HEK293 (cell line): Measurements from ENCODE around the gene TRIM28.
A peak's percentile ranks its signal among the peaks of the same experiment; 100 is the strongest.

Experiments used
- CTCF ChIA-PET: fragments of 350-600 bp; formaldehyde crosslinking; extraction: SDS; loops from one replicate; lab custom pipeline; 2021; ENCODE audit warnings: antibody characterized with exemption; lab: Yijun Ruan, JAX
- POLR2A ChIA-PET: fragments of 300-600 bp; formaldehyde crosslinking; extraction: SDS; loops from one replicate; lab custom pipeline; 2020; ENCODE audit warnings: antibody characterized with exemption, inconsistent platforms; lab: Yijun Ruan, JAX
- H3K27ac ChIP-seq: fragments of 200-500 bp; sonication (Bioruptor generic); 2 replicates; pipeline ENCODE4 v1.5.1; 2014; ENCODE audit warnings: low read depth, low read length, control low read depth, inconsistent platforms; ENCODE audit errors: extremely low read depth
- H3K36me3 ChIP-seq, 2 experiments: fragments of 200-500 bp in 1 of 2; sonication (Bioruptor generic) in 1 of 2; 1 replicate in 1 of 2; 2 replicates in 1 of 2; pipeline ENCODE4 v1.5.1; 2014 to 2017; ENCODE audit warnings: inconsistent platforms in 2 of 2, low read length in 2 of 2; ENCODE audit not compliant: control insufficient read depth in 2 of 2, insufficient read depth in 1 of 2
- H3K4me1 ChIP-seq: fragments of 200-500 bp; sonication (Bioruptor generic); 2 replicates; pipeline ENCODE4 v1.5.1; 2014; ENCODE audit warnings: mild to moderate bottlenecking, low read length, inconsistent platforms; ENCODE audit not compliant: control insufficient read depth, insufficient read depth
- H3K4me3 ChIP-seq: 2 replicates; pipeline ENCODE4 v1.5.1; 2011; ENCODE audit warnings: low read depth, mild to moderate bottlenecking, control low read depth, low read length, moderate library complexity
- H3K9me3 ChIP-seq: fragments of 200-500 bp; sonication (Bioruptor generic); 2 replicates; pipeline ENCODE4 v1.5.1; 2014; ENCODE audit warnings: low read depth, low read length, inconsistent platforms; ENCODE audit not compliant: control insufficient read depth, insufficient read depth
- ELK4 ChIP-seq: IDR thresholded peaks from 2 replicates; pipeline ENCODE4 v1.6.1; 2011; ENCODE audit warnings: mild to moderate bottlenecking, low read depth, low read length, borderline replicate concordance
- GLI2 ChIP-seq: fragments of 450-650 bp; formaldehyde crosslinking; IDR thresholded peaks from 2 replicates; pipeline ENCODE4; 2017; ENCODE audit warnings: missing biosample characterization, missing genetic modification characterization, low read depth, borderline replicate concordance
- INSM2 ChIP-seq: fragments of 450-650 bp; formaldehyde crosslinking; IDR thresholded peaks from 2 replicates; pipeline ENCODE4 v1.5.1; 2016; ENCODE audit warnings: missing biosample characterization, missing genetic modification characterization
- KLF9 ChIP-seq: fragments of 450-650 bp; formaldehyde crosslinking; IDR thresholded peaks from 2 replicates; pipeline ENCODE4 v1.5.1; 2016; ENCODE audit warnings: missing biosample characterization, missing genetic modification characterization, low read depth
- MEIS1 ChIP-seq: sonication (generic); formaldehyde crosslinking; IDR thresholded peaks from 2 replicates; pipeline ENCODE4 v1.8.1; 2022; ENCODE audit warnings: missing genetic modification reagents, mild to moderate bottlenecking, borderline replicate concordance
- PRDM10 ChIP-seq: fragments of 450-650 bp; formaldehyde crosslinking; IDR thresholded peaks from 2 replicates; pipeline ENCODE4 v1.5.1; 2016; ENCODE audit warnings: missing biosample characterization, missing genetic modification characterization
- SCRT1 ChIP-seq: fragments of 450-650 bp; formaldehyde crosslinking; IDR thresholded peaks from 2 replicates; pipeline ENCODE4 v1.5.1; 2016; ENCODE audit warnings: missing biosample characterization, missing genetic modification characterization, borderline replicate concordance
- SCRT2 ChIP-seq: fragments of 450-650 bp; formaldehyde crosslinking; IDR thresholded peaks from 2 replicates; pipeline ENCODE4 v1.5.1; 2016; ENCODE audit warnings: missing biosample characterization, missing genetic modification characterization
- ZBTB8A ChIP-seq: fragments of 450-650 bp; formaldehyde crosslinking; IDR thresholded peaks from 2 replicates; pipeline ENCODE4 v1.5.1; 2016; ENCODE audit warnings: missing biosample characterization, missing genetic modification characterization
- ZFP69B ChIP-seq: fragments of 450-650 bp; formaldehyde crosslinking; IDR thresholded peaks from 2 replicates; pipeline ENCODE4 v1.5.1; 2016; ENCODE audit warnings: missing biosample characterization, missing genetic modification characterization
- ZNF223 ChIP-seq: fragments of 450-650 bp; formaldehyde crosslinking; IDR thresholded peaks from 2 replicates; pipeline ENCODE4 v1.5.1; 2016; ENCODE audit warnings: missing biosample characterization, missing genetic modification characterization
- ZNF335 ChIP-seq: fragments of 450-650 bp; formaldehyde crosslinking; conservative IDR thresholded peaks from 2 replicates; pipeline ENCODE4 v1.5.1; 2016; ENCODE audit warnings: missing biosample characterization, missing genetic modification characterization
- ZNF391 ChIP-seq: fragments of 450-650 bp; formaldehyde crosslinking; IDR thresholded peaks from 2 replicates; pipeline ENCODE4 v1.5.1; 2016; ENCODE audit warnings: low read depth, missing biosample characterization, missing genetic modification characterization, borderline replicate concordance
- ZNF404 ChIP-seq: fragments of 450-650 bp; formaldehyde crosslinking; IDR thresholded peaks from 2 replicates; pipeline ENCODE4 v1.5.1; 2017; ENCODE audit warnings: missing biosample characterization, missing genetic modification characterization
- ZNF488 ChIP-seq: fragments of 450-650 bp; formaldehyde crosslinking; IDR thresholded peaks from 2 replicates; pipeline ENCODE4 v1.5.1; 2016; ENCODE audit warnings: missing biosample characterization, missing genetic modification characterization
- ZNF544 ChIP-seq: fragments of 450-650 bp; formaldehyde crosslinking; IDR thresholded peaks from 2 replicates; pipeline ENCODE4 v1.5.0; 2017; ENCODE audit warnings: missing biosample characterization, missing genetic modification characterization
- ZNF585B ChIP-seq: fragments of 450-650 bp; formaldehyde crosslinking; IDR thresholded peaks from 2 replicates; pipeline ENCODE4 v1.5.1; 2016; ENCODE audit warnings: missing biosample characterization, missing genetic modification characterization
- ZNF692 ChIP-seq: fragments of 450-650 bp; formaldehyde crosslinking; IDR thresholded peaks from 2 replicates; pipeline ENCODE4 v1.5.1; 2016; ENCODE audit warnings: missing biosample characterization, missing genetic modification characterization
- ZNF747 ChIP-seq: fragments of 450-650 bp; formaldehyde crosslinking; IDR thresholded peaks from 2 replicates; pipeline ENCODE4 v1.5.1; 2016; ENCODE audit warnings: missing biosample characterization, missing genetic modification characterization

The TRIM28 gene

GRCh38 chr19:58554494-58555368 lies 10.9 kb downstream of the TRIM28 start, which contains the start of gene CHMP2A (continued):
- TF ChIP-seq ZNF488 (tag by site-specific recombination): no peak
- TF ChIP-seq, all 188 proteins: peak for 64

GRCh38 chr19:58555369-58555885 lies 11.6 kb downstream of the TRIM28 start:
- peak; percentile 94 for TF ChIP-seq SCRT2 (tag by site-specific recombination)
- peak; percentile 97; the same call in 1 of the 2 replicates for TF ChIP-seq ZNF692
- TF ChIP-seq MEIS1 (CRISPR knock-in tag): no peak
- no peak for TF ChIP-seq ZNF404 (tag by site-specific recombination)
- TF ChIP-seq KLF9 (tag by site-specific recombination): peak; percentile 31; the same call in 1 of the 2 replicates
- peak; percentile 92 for TF ChIP-seq SCRT1 (tag by site-specific recombination)
- TF ChIP-seq ZNF544: no peak
- TF ChIP-seq ZFP69B (tag by site-specific recombination): peak; percentile 94; the same call in 1 of the 2 replicates
- TF ChIP-seq ZNF335 (tag by site-specific recombination): peak; percentile 9; the same call in 1 of the 2 replicates
- TF ChIP-seq GLI2 (tag by site-specific recombination): no peak
- Histone ChIP-seq H3K36me3 (peaks cover 33 to 58% of the 10 kb centered on the region in 2 experiments), H3K4me3 (peak overlapping the region; percentile 64), H3K4me1 (peaks cover 17% of the 10 kb centered on the region), H3K27ac (peak overlapping the region; percentile 99), H3K9me3 (no peaks in the 10 kb centered on the region)
- ChIA-PET CTCF (interaction anchor here (1.3 to 2.7 kb wide), 4 partner anchors 12 to 35 kb away, joined by 4 to 20 read pairs (median 8); partner anchors contain the start of genes TRIM28 and ZBTB45), POLR2A (interaction anchor here (0.9 to 4.6 kb wide), 13 partner anchors 9 to 327 kb away, joined by 3 to 128 read pairs (median 5); partner anchors contain the start of genes TRIM28, ZBTB45, ZNF497 and ZNF544)

GRCh38 chr19:58555920-58556621 lies 12.2 kb downstream of the TRIM28 start:
- no peaks in the 10 kb centered on the region for H3K9me3 ChIP-seq
- H3K36me3 ChIP-seq: peaks cover 31 to 51% of the 10 kb centered on the region in 2 experiments
- POLR2A ChIA-PET: interaction anchor here (1.2 to 4.6 kb wide), 10 partner anchors 8 to 193 kb away, joined by 3 to 128 read pairs (median 22); partner anchors contain the start of genes TRIM28, ZBTB45 and ZNF497
- peak overlapping the region; percentile 99 for H3K27ac ChIP-seq
- H3K4me3 ChIP-seq: no peak overlapping the region
- CTCF ChIA-PET: interaction anchor here (0.5 to 1.7 kb wide), 3 partner anchors 12 to 36 kb away, joined by 3 to 6 read pairs (median 4); partner anchors contain the start of gene TRIM28
- peaks cover 17% of the 10 kb centered on the region for H3K4me1 ChIP-seq
- TF ChIP-seq ZNF223 (tag by site-specific recombination): no peak
- TF ChIP-seq PRDM10: no peak
- TF ChIP-seq INSM2 (tag by site-specific recombination): no peak
- TF ChIP-seq ZNF391 (tag by site-specific recombination): no peak
- no peak for TF ChIP-seq ZNF585B (tag by site-specific recombination)
- TF ChIP-seq ZNF747: no peak
- no peak for TF ChIP-seq ELK4
- no peak for TF ChIP-seq ZBTB8A (tag by site-specific recombination)
